Vagina (tissue), 2 donors: ENCODE results near the gene GBX1. TPM values are rescaled to one million over a fixed set of nuclear protein-coding genes. Genes with fewer than 3 reads are reported as not detected.

Experiments used
- DNase-seq, 2 donors: peaks; one replicate each; pipeline ENCODE4 v3.0.0-alpha.2; 2017; ENCODE audit errors: extremely low spot score in 2 of 2
- H3K27ac ChIP-seq: fragments of 200-600 bp; sonication (generic); one replicate; pipeline ENCODE4 v1.5.1; 2019
- H3K27me3 ChIP-seq: fragments of 200-600 bp; sonication (generic); one replicate; pipeline ENCODE4 v1.5.1; 2019
- H3K36me3 ChIP-seq, 2 donors: fragments of 200-600 bp; sonication (generic); one replicate each; pipeline ENCODE4 v1.5.1; 2017 to 2019
- H3K4me1 ChIP-seq: fragments of 200-600 bp; sonication (generic); one replicate; pipeline ENCODE4 v1.5.1; 2019
- H3K4me3 ChIP-seq, 2 donors: fragments of 200-600 bp; sonication (generic); 1 replicate in 1 of 2; 2 replicates in 1 of 2; pipeline ENCODE4 v1.5.1; 2016 to 2019
- H3K9me3 ChIP-seq: fragments of 200-600 bp; sonication (generic); one replicate; pipeline ENCODE4 v1.5.1; 2019
- POLR2A ChIP-seq, 2 donors: fragments of 450-650 bp; IDR thresholded peaks; one replicate each; pipeline ENCODE4 v1.6.1; 2017; ENCODE audit warnings: antibody characterized with exemption in 2 of 2, mild to moderate bottlenecking in 2 of 2, moderate library complexity in 2 of 2
- POLR2AphosphoS5 ChIP-seq, 2 donors: sonication (generic); formaldehyde crosslinking; IDR thresholded peaks; one replicate each; pipeline ENCODE4 v1.9.0; 2017; ENCODE audit warnings: antibody characterized with exemption in 2 of 2, mild to moderate bottlenecking in 2 of 2, low read depth in 1 of 2; ENCODE audit not compliant: insufficient read depth in 1 of 2
- intact Hi-C: fragments of 100-400 bp; cut with DNase I; formaldehyde crosslinking; loops from one replicate; pipeline ENCODE4 v1.15.1; 2023
- total RNA-seq: library from RNA; depleted of rRNA; stranded (reverse); fragments of >200 nt; gene quantifications from one replicate; pipeline ENCODE4 v1.2.3, GENCODE V29; 2016
- TF ChIP-seq, protein P1 (sequence below), 3 experiments: fragments of 450-650 bp in 2 of 3; fragments of 200-600 bp in 1 of 3; sonication (generic) in 1 of 3; IDR thresholded peaks; one replicate each; pipeline ENCODE4 v1.5.1; 2017 to 2019; ENCODE audit warnings: antibody characterized with exemption in 3 of 3, mild to moderate bottlenecking in 2 of 3, moderate library complexity in 2 of 3

The GBX1 gene
- total RNA-seq = not detected

DNA sequence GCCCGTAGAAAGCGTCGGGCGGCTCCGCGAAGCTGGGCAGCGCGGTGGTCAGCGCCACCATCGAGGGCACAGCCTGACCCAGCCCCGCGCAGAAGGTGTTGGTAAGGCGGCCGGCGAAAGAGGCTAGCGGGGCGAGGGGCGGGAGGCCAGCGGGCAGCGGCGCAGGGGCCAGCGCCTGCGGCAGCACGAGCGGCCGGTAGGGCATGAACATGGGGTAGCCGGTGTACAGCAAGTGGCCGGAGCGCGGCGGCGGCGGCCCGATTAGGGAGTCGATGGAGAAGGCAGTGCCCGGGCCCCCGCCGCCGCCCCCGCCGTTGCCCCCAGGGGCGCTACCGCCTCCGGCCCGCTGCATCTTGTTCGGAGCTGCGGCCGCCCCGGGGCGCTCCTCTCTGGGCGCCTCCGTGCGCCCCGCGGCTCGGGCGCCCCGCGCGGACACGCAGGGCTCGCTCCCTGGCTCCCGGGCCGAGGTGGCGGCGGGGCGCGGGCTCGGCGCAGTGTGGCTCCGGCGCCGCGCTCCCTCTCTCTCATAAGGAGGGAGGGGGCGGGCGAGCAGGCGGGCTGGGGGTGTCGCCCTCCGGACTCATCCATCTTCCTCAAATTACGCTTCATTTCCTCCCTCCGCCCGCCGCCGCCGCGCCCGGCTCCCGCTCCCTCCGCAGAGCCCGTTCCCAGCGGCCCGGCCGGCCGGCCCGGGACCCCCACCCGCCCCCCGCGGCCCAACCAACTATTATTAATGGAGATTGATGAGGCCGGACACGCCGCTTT is at the start of gene GBX1:
Gene GBX1, minus strand, starts transcription at position 498 of the 765 bp plus-strand sequence. Its CDS starts 146 bp downstream, at position 352.
- H3K9me3 ChIP-seq = no peaks in the 10 kb centered on the region
- intact Hi-C loops = no loop called here
- peaks cover 17% of the 10 kb centered on the region for H3K27me3 ChIP-seq
- H3K27ac ChIP-seq = no peak within 1 kb of the TSS
- no peak for DNase-seq
- H3K4me1 ChIP-seq = peaks cover 18% of the 10 kb centered on the region
- no peaks in the 10 kb centered on the region for H3K36me3 ChIP-seq
- TF ChIP-seq POLR2AphosphoS5 (IDR thresholded peaks at IDR 0.05; ENCODE audit: insufficient read depth in 1 of 2, low read depth in 1 of 2) (no peak), POLR2A (IDR thresholded peaks at IDR 0.05) (no peak)
- TF ChIP-seq, protein P1, sequence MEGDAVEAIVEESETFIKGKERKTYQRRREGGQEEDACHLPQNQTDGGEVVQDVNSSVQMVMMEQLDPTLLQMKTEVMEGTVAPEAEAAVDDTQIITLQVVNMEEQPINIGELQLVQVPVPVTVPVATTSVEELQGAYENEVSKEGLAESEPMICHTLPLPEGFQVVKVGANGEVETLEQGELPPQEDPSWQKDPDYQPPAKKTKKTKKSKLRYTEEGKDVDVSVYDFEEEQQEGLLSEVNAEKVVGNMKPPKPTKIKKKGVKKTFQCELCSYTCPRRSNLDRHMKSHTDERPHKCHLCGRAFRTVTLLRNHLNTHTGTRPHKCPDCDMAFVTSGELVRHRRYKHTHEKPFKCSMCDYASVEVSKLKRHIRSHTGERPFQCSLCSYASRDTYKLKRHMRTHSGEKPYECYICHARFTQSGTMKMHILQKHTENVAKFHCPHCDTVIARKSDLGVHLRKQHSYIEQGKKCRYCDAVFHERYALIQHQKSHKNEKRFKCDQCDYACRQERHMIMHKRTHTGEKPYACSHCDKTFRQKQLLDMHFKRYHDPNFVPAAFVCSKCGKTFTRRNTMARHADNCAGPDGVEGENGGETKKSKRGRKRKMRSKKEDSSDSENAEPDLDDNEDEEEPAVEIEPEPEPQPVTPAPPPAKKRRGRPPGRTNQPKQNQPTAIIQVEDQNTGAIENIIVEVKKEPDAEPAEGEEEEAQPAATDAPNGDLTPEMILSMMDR (IDR thresholded peaks at IDR 0.05) = no peak
- peak within 1 kb of the TSS; percentile 38 to 49 for H3K4me3 ChIP-seq

DNA sequence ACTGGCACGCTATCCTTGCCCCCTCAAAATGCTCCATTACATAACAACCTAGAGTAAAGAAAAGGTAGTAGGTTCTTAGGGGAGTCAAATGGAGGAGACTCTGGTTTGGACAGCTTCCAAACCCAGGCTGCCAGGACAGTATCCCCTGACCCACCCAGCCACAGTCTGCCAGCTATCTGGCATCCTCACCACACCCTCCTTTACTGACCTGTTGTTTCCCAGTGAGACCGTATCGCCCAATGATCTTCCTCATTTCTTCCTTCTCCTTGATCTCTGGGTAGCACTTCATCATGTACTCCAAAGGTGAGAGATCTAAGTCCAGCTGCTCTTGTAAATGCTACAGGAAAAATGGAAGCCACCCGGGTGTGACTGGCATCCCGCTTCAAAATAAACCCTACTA is 47.9 kb upstream of the GBX1 start:
- Histone ChIP-seq H3K9me3 (no peaks in the 10 kb centered on the region), H3K36me3 (peaks cover 0 to 72% of the 10 kb centered on the region in 2 donors), H3K27ac (no peak overlapping the region), H3K4me3 (no peak overlapping the region), H3K27me3 (no peaks in the 10 kb centered on the region), H3K4me1 (no peaks in the 10 kb centered on the region)
- DNase-seq = no peak
- TF ChIP-seq POLR2A (IDR thresholded peaks at IDR 0.05) (no peak), POLR2AphosphoS5 (IDR thresholded peaks at IDR 0.05; ENCODE audit: insufficient read depth in 1 of 2, low read depth in 1 of 2) (no peak)
- TF ChIP-seq, protein P1 (IDR thresholded peaks at IDR 0.05) = no peak
- intact Hi-C loops = no loop called here

DNA sequence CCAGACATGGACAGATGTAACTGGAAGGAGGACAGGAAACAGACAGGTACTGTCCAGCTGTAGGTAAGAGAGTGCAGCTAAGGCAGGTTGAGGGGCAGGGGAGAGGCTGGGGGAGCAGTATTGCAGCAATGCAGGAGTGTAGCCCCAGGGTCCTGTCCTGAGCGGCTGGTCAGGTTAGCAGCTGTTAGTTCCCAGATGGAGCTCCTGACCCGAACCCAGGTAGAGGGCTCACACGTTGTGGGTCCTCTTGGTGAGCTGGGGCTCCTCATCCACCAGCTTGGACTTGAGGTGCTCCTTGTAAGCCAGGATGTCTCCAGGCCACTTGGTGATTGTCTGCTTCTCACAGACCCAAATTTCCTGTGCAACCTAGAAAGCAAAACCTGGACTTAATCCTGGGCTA is 46.3 kb upstream of the GBX1 start:
- TF ChIP-seq POLR2A (IDR thresholded peaks at IDR 0.05) = no peak
- no peak for TF ChIP-seq POLR2AphosphoS5 (IDR thresholded peaks at IDR 0.05; ENCODE audit: insufficient read depth in 1 of 2, low read depth in 1 of 2)
- TF ChIP-seq, protein P1 (IDR thresholded peaks at IDR 0.05) = no peak
- Histone ChIP-seq H3K27me3 (no peaks in the 10 kb centered on the region), H3K36me3 (peaks cover 0 to 59% of the 10 kb centered on the region in 2 donors), H3K9me3 (no peaks in the 10 kb centered on the region), H3K4me1 (no peaks in the 10 kb centered on the region), H3K27ac (no peak overlapping the region), H3K4me3 (no peak overlapping the region)
- intact Hi-C loops = no loop called here
- no peak for DNase-seq

DNA sequence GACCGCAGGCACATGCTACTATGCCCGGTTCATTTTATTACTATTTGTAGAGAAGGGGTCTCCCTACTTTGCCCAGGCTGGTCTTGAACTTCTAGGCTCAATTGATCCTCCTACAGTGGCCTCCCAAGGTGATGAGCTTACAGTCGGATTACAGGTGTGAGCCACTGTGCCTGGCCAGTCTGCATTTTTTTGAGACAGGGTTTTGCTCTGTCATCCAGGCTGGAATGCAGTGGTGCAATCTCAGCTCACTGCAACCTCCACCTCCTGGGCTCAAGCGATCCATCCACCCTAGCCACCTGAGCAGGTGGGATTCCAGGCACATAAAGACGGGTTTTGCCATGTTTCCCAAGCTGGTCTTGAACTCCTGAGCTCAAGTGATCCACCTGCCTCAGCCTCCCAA is 45.1 kb upstream of the GBX1 start:
- intact Hi-C loops = no loop called here
- no peak overlapping the region for H3K4me3 ChIP-seq
- H3K9me3 ChIP-seq = no peaks in the 10 kb centered on the region
- no peak for TF ChIP-seq POLR2A (IDR thresholded peaks at IDR 0.05)
- TF ChIP-seq, protein P1 (IDR thresholded peaks at IDR 0.05) = no peak
- TF ChIP-seq POLR2AphosphoS5 (IDR thresholded peaks at IDR 0.05; ENCODE audit: insufficient read depth in 1 of 2, low read depth in 1 of 2) = no peak
- H3K36me3 ChIP-seq = peaks cover 0 to 47% of the 10 kb centered on the region in 2 donors
- no peaks in the 10 kb centered on the region for H3K27me3 ChIP-seq
- H3K27ac ChIP-seq = no peak overlapping the region
- H3K4me1 ChIP-seq = no peaks in the 10 kb centered on the region
- no peak for DNase-seq

DNA sequence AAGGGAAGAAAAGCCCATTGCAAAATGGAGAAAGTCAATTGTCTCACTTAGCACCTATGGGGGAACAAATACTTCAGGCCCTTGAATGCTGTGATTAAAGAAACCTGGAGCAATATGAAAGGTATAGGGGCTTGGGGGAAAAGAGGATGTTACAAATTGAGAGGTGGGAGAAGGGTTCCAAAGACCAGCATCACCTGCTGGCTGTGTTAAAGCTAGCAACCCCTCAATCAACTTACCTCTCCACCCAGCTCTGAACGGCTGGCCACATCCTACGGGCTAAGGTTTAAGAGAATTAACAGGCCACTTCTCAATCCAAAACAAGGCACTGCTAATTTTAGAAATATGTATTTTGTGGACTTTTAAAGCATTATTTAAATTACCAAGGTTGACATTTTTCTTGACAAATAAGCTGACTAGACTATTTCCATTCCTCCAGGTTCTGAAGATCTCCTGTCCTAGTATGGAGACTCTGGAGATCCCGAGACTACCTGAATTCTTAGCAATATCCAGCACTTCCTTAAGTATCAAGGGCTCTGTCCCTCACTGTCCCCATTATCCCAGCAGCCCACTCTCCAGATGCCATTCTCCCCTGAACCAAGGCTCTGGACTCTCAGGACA is 43.8 kb upstream of the GBX1 start:
- H3K9me3 ChIP-seq = no peaks in the 10 kb centered on the region
- intact Hi-C loops = no loop called here
- H3K36me3 ChIP-seq = peaks cover 0 to 33% of the 10 kb centered on the region in 2 donors
- no peak for TF ChIP-seq POLR2A (IDR thresholded peaks at IDR 0.05)
- no peak for DNase-seq
- no peaks in the 10 kb centered on the region for H3K4me1 ChIP-seq
- no peaks in the 10 kb centered on the region for H3K27me3 ChIP-seq
- no peak overlapping the region for H3K27ac ChIP-seq
- H3K4me3 ChIP-seq = no peak overlapping the region
